PFSK-1 (cell line): ENCODE results near the gene PLEKHG4B.

Experiments used
- FOXP2 ChIP-seq: optimal IDR thresholded peaks from 2 replicates; pipeline ENCODE3; 2011; ENCODE audit warnings: borderline replicate concordance, control low read depth, inconsistent platforms; ENCODE audit not compliant: insufficient read depth; ENCODE audit errors: extremely low read length, extremely low read depth
- POLR2AphosphoS5 ChIP-seq: IDR thresholded peaks from 2 replicates; pipeline ENCODE4 v1.6.1; 2012; ENCODE audit warnings: low read depth, mild to moderate bottlenecking, control low read depth, low read length, moderate library complexity
- REST ChIP-seq, 2 experiments: IDR thresholded peaks; 2 replicates each; pipeline versions ENCODE4 v1.6.1 to v1.8.0; 2011 to 2012; ENCODE audit warnings: low read depth in 2 of 2, low read length in 2 of 2, control low read depth in 1 of 2, inconsistent platforms in 1 of 2, mild to moderate bottlenecking in 1 of 2, moderate library complexity in 1 of 2; ENCODE audit not compliant: insufficient read depth in 1 of 2
- SIN3A ChIP-seq: IDR thresholded peaks from 2 replicates; pipeline ENCODE4 v1.6.1; 2012; ENCODE audit warnings: mild to moderate bottlenecking, low read length, moderate library complexity, borderline replicate concordance; ENCODE audit not compliant: insufficient read depth
- TAF1 ChIP-seq: IDR thresholded peaks from 2 replicates; pipeline ENCODE4 v1.6.1; 2012; ENCODE audit warnings: low read length, control low read depth, borderline replicate concordance; ENCODE audit not compliant: insufficient read depth

PLEKHG4B gene

GRCh38 chr5:145585-146323 lies 53.8 kb downstream of the PLEKHG4B start:
- no peak for TF ChIP-seq REST (IDR thresholded peaks at IDR 0.05; ENCODE audit: insufficient read depth in 1 of 2, low read depth in 2 of 2, low read length in 2 of 2)
- TF ChIP-seq TAF1 = no peak

GRCh38 chr5:147751-148150 lies 55.8 kb downstream of the PLEKHG4B start:
- TF ChIP-seq TAF1 (no peak), POLR2AphosphoS5 (no peak), FOXP2 (no peak), SIN3A (no peak), REST (IDR thresholded peaks at IDR 0.05; ENCODE audit: insufficient read depth in 1 of 2, low read depth in 2 of 2, low read length in 2 of 2) (no peak)

GRCh38 chr5:149745-150485 lies 57.9 kb downstream of the PLEKHG4B start:
- TF ChIP-seq POLR2AphosphoS5 (no peak), SIN3A (no peak), REST (IDR thresholded peaks at IDR 0.05; ENCODE audit: insufficient read depth in 1 of 2, low read depth in 2 of 2, low read length in 2 of 2) (no peak), FOXP2 (no peak), TAF1 (no peak)

GRCh38 chr5:150746-151145 lies 58.8 kb downstream of the PLEKHG4B start:
- no peak for TF ChIP-seq SIN3A

GRCh38 chr5:152077-152476 lies 60.1 kb downstream of the PLEKHG4B start:
- TF ChIP-seq POLR2AphosphoS5 (no peak), REST (IDR thresholded peaks at IDR 0.05; ENCODE audit: insufficient read depth in 1 of 2, low read depth in 2 of 2, low read length in 2 of 2) (no peak), TAF1 (no peak), FOXP2 (no peak), SIN3A (no peak)
